GM23338 (cell line): ENCODE data around the gene ASPSCR1. TPM values are rescaled to one million over a fixed set of nuclear protein-coding genes. Genes with fewer than 3 reads are reported as not detected.

Experiments used
- ATAC-seq: fragments of 200-7000 bp; cut with Tn5 transposase; 3 replicates; pipeline ENCODE4 v1.9.1; 2020
- DNase-seq: peaks from one replicate; pipeline ENCODE4 v3.0.0-alpha.2; 2015; ENCODE audit warnings: low spot score
- H2AFZ ChIP-seq: fragments of 200-600 bp; sonication (generic); 2 replicates; pipeline ENCODE4 v1.8.0; 2016; ENCODE audit warnings: antibody characterized with exemption, mild to moderate bottlenecking, moderate library complexity
- H3F3A ChIP-seq: fragments of 200-600 bp; sonication (generic); replicated peaks from 2 replicates; pipeline ENCODE4 v1.8.0; 2017; ENCODE audit warnings: antibody characterized with exemption, mixed run types, low read depth
- H3K27ac ChIP-seq: fragments of 200-600 bp; sonication (generic); 2 replicates; pipeline ENCODE4 v1.6.1; 2016; ENCODE audit warnings: low read depth
- H3K27me3 ChIP-seq: fragments of 200-600 bp; sonication (generic); 2 replicates; pipeline ENCODE4 v1.8.0; 2016; ENCODE audit warnings: mild to moderate bottlenecking, mixed run types, moderate library complexity; ENCODE audit not compliant: insufficient read depth
- H3K36me3 ChIP-seq: fragments of 200-600 bp; sonication (generic); 2 replicates; pipeline ENCODE4 v1.8.0; 2016; ENCODE audit warnings: mild to moderate bottlenecking; ENCODE audit not compliant: insufficient read depth
- H3K4me1 ChIP-seq: fragments of 200-600 bp; sonication (generic); 2 replicates; pipeline ENCODE4 v1.8.0; 2016; ENCODE audit warnings: mild to moderate bottlenecking, moderate library complexity; ENCODE audit not compliant: insufficient read depth
- H3K4me2 ChIP-seq: fragments of 200-600 bp; sonication (generic); 2 replicates; pipeline ENCODE4 v1.7.1; 2017; ENCODE audit warnings: mixed run types
- H3K4me3 ChIP-seq: fragments of 200-600 bp; sonication (generic); 2 replicates; pipeline ENCODE4 v1.6.1; 2016; ENCODE audit warnings: mixed run types
- H3K79me2 ChIP-seq: fragments of 200-600 bp; sonication (generic); replicated peaks from 2 replicates; pipeline ENCODE4 v1.8.0; 2017; ENCODE audit warnings: mild to moderate bottlenecking; ENCODE audit not compliant: insufficient read depth
- H3K9me2 ChIP-seq: fragments of 200-600 bp; sonication (generic); 2 replicates; pipeline ENCODE4 v1.8.0; 2017; ENCODE audit not compliant: insufficient read depth
- H4K20me1 ChIP-seq: fragments of 200-600 bp; sonication (generic); replicated peaks from 2 replicates; pipeline ENCODE4 v1.8.0; 2017; ENCODE audit warnings: mild to moderate bottlenecking; ENCODE audit not compliant: insufficient read depth
- H3K27ac Mint-ChIP-seq: 2 replicates; pipeline ENCODE4 v1.8.0; 2020; ENCODE audit warnings: inconsistent platforms, mild to moderate bottlenecking, moderate library complexity, mixed read lengths
- H3K27me3 Mint-ChIP-seq: 3 replicates; pipeline ENCODE4 v1.8.0; 2022; ENCODE audit warnings: low read depth, mild to moderate bottlenecking, moderate library complexity, mixed read lengths, inconsistent platforms; ENCODE audit not compliant: insufficient read depth, poor library complexity
- H3K36me3 Mint-ChIP-seq: 3 replicates; pipeline ENCODE4 v1.8.0; 2021; ENCODE audit warnings: low read depth, mild to moderate bottlenecking, inconsistent platforms, moderate library complexity, mixed read lengths
- H3K4me1 Mint-ChIP-seq: 3 replicates; pipeline ENCODE4 v1.8.0; 2020; ENCODE audit warnings: mild to moderate bottlenecking, inconsistent platforms, mixed read lengths
- H3K4me3 Mint-ChIP-seq: 3 replicates; pipeline ENCODE4 v1.8.0; 2021; ENCODE audit warnings: moderate library complexity, mild to moderate bottlenecking, inconsistent platforms, mixed read lengths
- H3K9me3 Mint-ChIP-seq: 3 replicates; pipeline ENCODE4 v1.8.0; 2020; ENCODE audit warnings: moderate library complexity, mild to moderate bottlenecking, inconsistent platforms, mixed read lengths
- CREB1 ChIP-seq: fragments of 250-450 bp; sonication (Bioruptor Pico); IDR thresholded peaks from 2 replicates; pipeline ENCODE4 v1.5.0; 2020; ENCODE audit warnings: low read depth, mild to moderate bottlenecking, moderate library complexity
- EZH2 ChIP-seq: fragments of 200-600 bp; sonication (generic); IDR thresholded peaks from one replicate; pipeline ENCODE4 v1.8.0; 2017; ENCODE audit warnings: antibody characterized with exemption, mild to moderate bottlenecking, low read depth; ENCODE audit not compliant: unreplicated experiment
- EZH2phosphoT487 ChIP-seq: fragments of 200-600 bp; sonication (generic); IDR thresholded peaks from one replicate; pipeline ENCODE4 v1.8.1; 2018; ENCODE audit warnings: antibody characterized with exemption; ENCODE audit not compliant: unreplicated experiment
- NANOG ChIP-seq: IDR thresholded peaks from 2 replicates; pipeline ENCODE4 v1.6.1; 2016; ENCODE audit warnings: antibody characterized with exemption, borderline replicate concordance
- POLR2AphosphoS5 ChIP-seq: IDR thresholded peaks from 2 replicates; pipeline ENCODE4 v1.6.1; 2016; ENCODE audit warnings: antibody characterized with exemption, low read depth
- STAT1 ChIP-seq: IDR thresholded peaks from one replicate; pipeline ENCODE4 v1.6.1; 2016; ENCODE audit warnings: antibody characterized with exemption; ENCODE audit not compliant: unreplicated experiment
- ZNF114 ChIP-seq: fragments of 250-450 bp; sonication (Bioruptor Pico); IDR thresholded peaks from 2 replicates; pipeline ENCODE4 v1.5.0; 2020; ENCODE audit warnings: mild to moderate bottlenecking, moderate library complexity
- ZNF331 ChIP-seq: fragments of 250-450 bp; sonication (Bioruptor Pico); IDR thresholded peaks from 2 replicates; pipeline ENCODE4 v1.5.0; 2020; ENCODE audit warnings: low read depth, mild to moderate bottlenecking, moderate library complexity
- polyA plus RNA-seq: library from polyadenylated mRNA; unstranded; fragments of >200 nt; fragmentation: Nextera tagmentation; extraction: Ambion mirVana; gene quantifications from 2 replicates; pipeline ENCODE4 v1.2.1, GENCODE V29; 2016
- total RNA-seq: library from RNA; depleted of rRNA; stranded (reverse); fragments of >200 nt; shearing (Covaris generic); gene quantifications from 2 replicates; pipeline ENCODE4 v1.2.3, GENCODE V29; 2014
- TF ChIP-seq, protein P1 (sequence below): IDR thresholded peaks from one replicate; pipeline ENCODE4 v1.6.1; 2018; ENCODE audit warnings: antibody characterized with exemption; ENCODE audit not compliant: unreplicated experiment
- TF ChIP-seq, protein P2 (sequence below), 2 experiments: fragments of 200-600 bp in 1 of 2; sonication (generic) in 1 of 2; conservative IDR thresholded peaks; 2 replicates each; pipeline versions ENCODE4 v1.5.1 to v1.6.1; 2016 to 2017; ENCODE audit warnings: antibody characterized with exemption in 2 of 2, low read depth in 2 of 2, mild to moderate bottlenecking in 2 of 2, moderate library complexity in 1 of 2
- TF ChIP-seq, protein P3 (sequence below): IDR thresholded peaks from 2 replicates; pipeline ENCODE4 v1.6.1; 2016; ENCODE audit warnings: antibody characterized with exemption

The ASPSCR1 gene
- total and polyA plus RNA-seq, 2 experiments from 2014 or later, result 44.2 to 46.9 TPM

- TF ChIP-seq, protein P1, sequence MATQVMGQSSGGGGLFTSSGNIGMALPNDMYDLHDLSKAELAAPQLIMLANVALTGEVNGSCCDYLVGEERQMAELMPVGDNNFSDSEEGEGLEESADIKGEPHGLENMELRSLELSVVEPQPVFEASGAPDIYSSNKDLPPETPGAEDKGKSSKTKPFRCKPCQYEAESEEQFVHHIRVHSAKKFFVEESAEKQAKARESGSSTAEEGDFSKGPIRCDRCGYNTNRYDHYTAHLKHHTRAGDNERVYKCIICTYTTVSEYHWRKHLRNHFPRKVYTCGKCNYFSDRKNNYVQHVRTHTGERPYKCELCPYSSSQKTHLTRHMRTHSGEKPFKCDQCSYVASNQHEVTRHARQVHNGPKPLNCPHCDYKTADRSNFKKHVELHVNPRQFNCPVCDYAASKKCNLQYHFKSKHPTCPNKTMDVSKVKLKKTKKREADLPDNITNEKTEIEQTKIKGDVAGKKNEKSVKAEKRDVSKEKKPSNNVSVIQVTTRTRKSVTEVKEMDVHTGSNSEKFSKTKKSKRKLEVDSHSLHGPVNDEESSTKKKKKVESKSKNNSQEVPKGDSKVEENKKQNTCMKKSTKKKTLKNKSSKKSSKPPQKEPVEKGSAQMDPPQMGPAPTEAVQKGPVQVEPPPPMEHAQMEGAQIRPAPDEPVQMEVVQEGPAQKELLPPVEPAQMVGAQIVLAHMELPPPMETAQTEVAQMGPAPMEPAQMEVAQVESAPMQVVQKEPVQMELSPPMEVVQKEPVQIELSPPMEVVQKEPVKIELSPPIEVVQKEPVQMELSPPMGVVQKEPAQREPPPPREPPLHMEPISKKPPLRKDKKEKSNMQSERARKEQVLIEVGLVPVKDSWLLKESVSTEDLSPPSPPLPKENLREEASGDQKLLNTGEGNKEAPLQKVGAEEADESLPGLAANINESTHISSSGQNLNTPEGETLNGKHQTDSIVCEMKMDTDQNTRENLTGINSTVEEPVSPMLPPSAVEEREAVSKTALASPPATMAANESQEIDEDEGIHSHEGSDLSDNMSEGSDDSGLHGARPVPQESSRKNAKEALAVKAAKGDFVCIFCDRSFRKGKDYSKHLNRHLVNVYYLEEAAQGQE, result no peak
- no peak for TF ChIP-seq CREB1 (CRISPR knock-in tag)
Observed at GRCh38 chr17:81998212-81998611, 20.8 kb downstream of the ASPSCR1 start (continued).

DNA sequence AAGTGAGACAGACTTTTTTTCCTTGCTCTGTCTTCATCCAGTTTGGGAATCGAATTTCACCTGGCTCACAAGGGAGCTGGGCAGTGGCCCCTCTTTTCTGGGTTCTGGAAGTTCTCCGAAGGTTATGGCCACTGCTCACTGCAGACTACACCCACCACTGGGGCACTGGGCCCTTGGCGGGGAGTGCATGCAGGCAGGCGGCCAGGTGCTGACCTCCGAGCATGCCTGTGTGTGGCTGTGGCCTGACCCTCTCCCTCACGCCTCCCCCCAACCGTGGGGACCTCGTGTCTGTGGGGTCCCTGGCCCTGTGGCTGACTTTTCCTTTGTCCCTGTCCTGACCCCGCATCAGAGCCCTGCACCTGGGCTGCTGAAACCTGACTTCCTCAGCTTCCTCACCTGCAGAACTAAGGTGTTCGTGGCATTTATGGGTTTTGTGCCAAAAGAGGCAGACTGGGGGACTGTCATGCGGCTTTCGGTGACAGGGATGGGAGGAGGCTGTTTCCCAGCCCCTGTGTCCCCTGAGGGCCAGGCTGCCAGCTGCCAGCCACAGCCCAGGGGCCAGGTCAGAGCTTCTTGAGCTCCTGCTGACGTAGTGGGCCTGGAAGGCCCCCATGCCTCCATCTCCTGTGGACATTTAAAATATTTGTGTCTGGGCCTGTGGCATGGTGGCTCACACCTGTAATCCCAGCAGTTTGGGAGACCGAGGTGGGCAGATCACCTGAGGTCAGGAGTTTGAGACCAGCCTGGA, 21.4 kb downstream of the ASPSCR1 start:
- Histone ChIP-seq H3K79me2 (no peaks in the 10 kb centered on the region), H3K27me3 (no peaks in the 10 kb centered on the region), H3K9me2 (no peaks in the 10 kb centered on the region), H3F3A (0 out of 2 replicates have a peak, but pooled peaks cover 2% of the 10 kb centered on the region), H3K36me3 (no peaks in the 10 kb centered on the region), H3K4me3 (no peak overlapping the region), H2AFZ (no peak overlapping the region), H3K4me2 (no peak overlapping the region), H3K4me1 (no peaks in the 10 kb centered on the region), H3K27ac (no peak overlapping the region), H4K20me1 (0 out of 2 replicates have a peak, but pooled peaks cover 4% of the 10 kb centered on the region)
- H3K27ac Mint-ChIP-seq, result no peak overlapping the region
- H3K9me3 Mint-ChIP-seq, result no peaks in the 10 kb centered on the region
- H3K4me3 Mint-ChIP-seq, result no peak overlapping the region
- DNase-seq (no peak), ATAC-seq (no peak)
- peaks cover 5% of the 10 kb centered on the region for H3K4me1 Mint-ChIP-seq
- peaks cover 6% of the 10 kb centered on the region; the same call in 1 of the 3 replicates for H3K36me3 Mint-ChIP-seq
- H3K27me3 Mint-ChIP-seq, result peaks cover 15% of the 10 kb centered on the region
- TF ChIP-seq EZH2 (no peak), CREB1 (CRISPR knock-in tag) (no peak), STAT1 (no peak), POLR2AphosphoS5 (no peak), NANOG (no peak), EZH2phosphoT487 (no peak), ZNF331 (no peak), ZNF114 (CRISPR knock-in tag) (no peak)
- TF ChIP-seq, protein P1, result no peak
- TF ChIP-seq, protein P2, sequence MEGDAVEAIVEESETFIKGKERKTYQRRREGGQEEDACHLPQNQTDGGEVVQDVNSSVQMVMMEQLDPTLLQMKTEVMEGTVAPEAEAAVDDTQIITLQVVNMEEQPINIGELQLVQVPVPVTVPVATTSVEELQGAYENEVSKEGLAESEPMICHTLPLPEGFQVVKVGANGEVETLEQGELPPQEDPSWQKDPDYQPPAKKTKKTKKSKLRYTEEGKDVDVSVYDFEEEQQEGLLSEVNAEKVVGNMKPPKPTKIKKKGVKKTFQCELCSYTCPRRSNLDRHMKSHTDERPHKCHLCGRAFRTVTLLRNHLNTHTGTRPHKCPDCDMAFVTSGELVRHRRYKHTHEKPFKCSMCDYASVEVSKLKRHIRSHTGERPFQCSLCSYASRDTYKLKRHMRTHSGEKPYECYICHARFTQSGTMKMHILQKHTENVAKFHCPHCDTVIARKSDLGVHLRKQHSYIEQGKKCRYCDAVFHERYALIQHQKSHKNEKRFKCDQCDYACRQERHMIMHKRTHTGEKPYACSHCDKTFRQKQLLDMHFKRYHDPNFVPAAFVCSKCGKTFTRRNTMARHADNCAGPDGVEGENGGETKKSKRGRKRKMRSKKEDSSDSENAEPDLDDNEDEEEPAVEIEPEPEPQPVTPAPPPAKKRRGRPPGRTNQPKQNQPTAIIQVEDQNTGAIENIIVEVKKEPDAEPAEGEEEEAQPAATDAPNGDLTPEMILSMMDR (conservative IDR thresholded peaks at IDR 0.05; ENCODE audit: low read depth in 2 of 2), result no peak
- TF ChIP-seq, protein P3, sequence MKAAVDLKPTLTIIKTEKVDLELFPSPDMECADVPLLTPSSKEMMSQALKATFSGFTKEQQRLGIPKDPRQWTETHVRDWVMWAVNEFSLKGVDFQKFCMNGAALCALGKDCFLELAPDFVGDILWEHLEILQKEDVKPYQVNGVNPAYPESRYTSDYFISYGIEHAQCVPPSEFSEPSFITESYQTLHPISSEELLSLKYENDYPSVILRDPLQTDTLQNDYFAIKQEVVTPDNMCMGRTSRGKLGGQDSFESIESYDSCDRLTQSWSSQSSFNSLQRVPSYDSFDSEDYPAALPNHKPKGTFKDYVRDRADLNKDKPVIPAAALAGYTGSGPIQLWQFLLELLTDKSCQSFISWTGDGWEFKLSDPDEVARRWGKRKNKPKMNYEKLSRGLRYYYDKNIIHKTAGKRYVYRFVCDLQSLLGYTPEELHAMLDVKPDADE, result no peak
